ENCODE results near the gene CHKA.
A peak's percentile ranks its signal among the peaks of the same experiment; 100 is the strongest.

Gene CHKA

GRCh38 chr11:68142441-68143309, 21.5 kb upstream of the CHKA start:
- no peak for DNase-seq (ENCODE audit: low read depth)

GRCh38 chr11:68142028-68142412, 20.8 kb upstream of the CHKA start:
- no peak for DNase-seq (ENCODE audit: low read depth)

- DNase-seq (ENCODE audit: low read depth) = no peak
Observed at GRCh38 chr11:68141246-68142027, 20.2 kb upstream of the CHKA start.

GRCh38 chr11:68140496-68141245, 19.5 kb upstream of the CHKA start:
- DNase-seq (ENCODE audit: low read depth) = no peak

- no peak for DNase-seq (ENCODE audit: low read depth)
Observed at GRCh38 chr11:68138237-68138636, 17.0 kb upstream of the CHKA start.

GRCh38 chr11:68137833-68138232, 16.6 kb upstream of the CHKA start:
- DNase-seq (ENCODE audit: low read depth) = no peak

GRCh38 chr11:68136866-68137265, 15.7 kb upstream of the CHKA start:
- DNase-seq (ENCODE audit: low read depth) = no peak

- no peak for DNase-seq (ENCODE audit: low read depth)
Observed at GRCh38 chr11:68135161-68135560, 14.0 kb upstream of the CHKA start.

GRCh38 chr11:68133761-68134160, 12.6 kb upstream of the CHKA start:
- DNase-seq (ENCODE audit: low read depth) = no peak

GRCh38 chr11:68130121-68130520, 8.9 kb upstream of the CHKA start:
- DNase-seq (ENCODE audit: low read depth) = no peak

GRCh38 chr11:68128682-68129327, 7.6 kb upstream of the CHKA start:
- DNase-seq (ENCODE audit: low read depth) = no peak

- DNase-seq (ENCODE audit: low read depth) = no peak
Observed at GRCh38 chr11:68127714-68128681, 6.8 kb upstream of the CHKA start.

GRCh38 chr11:68125164-68125563, 4.0 kb upstream of the CHKA start:
- DNase-seq (ENCODE audit: low read depth) = no peak

GRCh38 chr11:68122936-68123539, 1.9 kb upstream of the CHKA start:
- no peak for DNase-seq (ENCODE audit: low read depth)

- peak; percentile 30 for DNase-seq (ENCODE audit: low read depth)
Observed at GRCh38 chr11:68120273-68121066, 718 bp downstream of the CHKA start.

GRCh38 chr11:68118706-68119448, 2.3 kb downstream of the CHKA start:
- DNase-seq (ENCODE audit: low read depth) = no peak

- DNase-seq (ENCODE audit: low read depth) = no peak
Observed at GRCh38 chr11:68117853-68118470, 3.2 kb downstream of the CHKA start.

GRCh38 chr11:68116974-68117373, 4.2 kb downstream of the CHKA start:
- DNase-seq (ENCODE audit: low read depth) = no peak
